HepG2 (cell line): Measurements from ENCODE around the gene FOXG1. TPM values are rescaled to one million over a fixed set of nuclear protein-coding genes. Genes with fewer than 3 reads are reported as not detected.

Experiments
- ATAC-seq: fragments of 200-7000 bp; cut with Tn5 transposase; 3 replicates; pipeline ENCODE4 v1.9.1; 2020; ENCODE audit warnings: mild to moderate bottlenecking, moderate library complexity
- BruUV-seq: library from RNA; stranded (reverse); fragments of 400-500 nt; replicated peaks from 2 replicates; lab custom pipeline; 2021; lab: Mats Ljungman, UMichigan
- CTCF ChIA-PET: fragments of 300-600 bp; formaldehyde crosslinking; extraction: SDS; loops from one replicate; lab custom pipeline; 2021; ENCODE audit warnings: low total read pairs, inconsistent platforms, low intra/inter-chr PET ratio; lab: Yijun Ruan, JAX
- POLR2A ChIA-PET: fragments of 350-600 bp; sonication (Branson Sonifier 250); formaldehyde crosslinking; loops from one replicate; lab custom pipeline; 2020; ENCODE audit warnings: antibody characterized with exemption, inconsistent platforms; lab: Yijun Ruan, JAX
- DNase-seq: peaks from one replicate; pipeline ENCODE4 v3.0.0-alpha.2; 2015; ENCODE audit warnings: low spot score
- FAIRE-seq: peaks from 3 replicates; lab custom pipeline; 2011; peaks lifted over from hg19 to GRCh38; lab: Jason Lieb, UNC
- H2AFZ ChIP-seq: one replicate; pipeline ENCODE4 v1.6.1; 2011; ENCODE audit warnings: low read length, inconsistent platforms
- H3K27ac ChIP-seq: fragments of 300-600 bp; 3 replicates; pipeline ENCODE4 v1.8.0; 2011; ENCODE audit warnings: mixed run types, mild to moderate bottlenecking, mixed read lengths, low read length, inconsistent platforms; ENCODE audit not compliant: insufficient read depth; ENCODE audit errors: extremely low read length
- H3K27me3 ChIP-seq, 2 experiments: fragments of 200-600 bp in 1 of 2; 2 replicates in 1 of 2; 3 replicates in 1 of 2; pipeline versions ENCODE4 v1.6.0 to v1.8.0; 2011; ENCODE audit warnings: low read length in 2 of 2, mild to moderate bottlenecking in 2 of 2, moderate library complexity in 2 of 2, inconsistent platforms in 1 of 2; ENCODE audit not compliant: insufficient read depth in 2 of 2, control insufficient read depth in 1 of 2
- H3K36me3 ChIP-seq, 2 experiments: fragments of 200-600 bp in 1 of 2; replicated peaks in 1 of 2; 2 replicates in 1 of 2; 3 replicates in 1 of 2; pipeline versions ENCODE4 v1.5.1 to v1.8.0; 2011; ENCODE audit warnings: low read length in 2 of 2, inconsistent platforms in 1 of 2; ENCODE audit not compliant: insufficient read depth in 2 of 2, control insufficient read depth in 1 of 2
- H3K4me1 ChIP-seq: 2 replicates; pipeline ENCODE4 v1.5.1; 2012; ENCODE audit warnings: low read length, inconsistent platforms; ENCODE audit not compliant: insufficient read depth
- H3K4me2 ChIP-seq: 2 replicates; pipeline ENCODE4 v1.6.0; 2011; ENCODE audit warnings: low read depth, low read length, inconsistent platforms
- H3K4me3 ChIP-seq, 3 experiments: fragments of 200-600 bp in 1 of 3; sonication (generic), shearing (Covaris generic) in 1 of 3; replicated peaks in 1 of 3; 2 replicates each; pipeline ENCODE4 v1.5.1; 2011 to 2016; ENCODE audit warnings: low read length in 3 of 3, inconsistent platforms in 2 of 3, low read depth in 2 of 3, mild to moderate bottlenecking in 2 of 3, control low read depth in 1 of 3, mixed read lengths in 1 of 3; ENCODE audit not compliant: insufficient read depth in 1 of 3
- H3K79me2 ChIP-seq: one replicate; pipeline ENCODE4 v1.6.1; 2011; ENCODE audit warnings: low read length, inconsistent platforms; ENCODE audit not compliant: insufficient read depth
- H3K9ac ChIP-seq: 2 replicates; pipeline ENCODE4 v1.6.0; 2011; ENCODE audit warnings: mild to moderate bottlenecking, low read depth, low read length, inconsistent platforms; ENCODE audit not compliant: insufficient read depth
- H3K9me3 ChIP-seq: 2 replicates; pipeline ENCODE4 v1.5.1; 2012; ENCODE audit warnings: mild to moderate bottlenecking, low read length
- H4K20me1 ChIP-seq: 2 replicates; pipeline ENCODE4 v1.6.0; 2011; ENCODE audit warnings: inconsistent platforms, mild to moderate bottlenecking, low read length, moderate library complexity; ENCODE audit not compliant: insufficient read depth
- AHR ChIP-seq: IDR thresholded peaks from 2 replicates; pipeline ENCODE4 v1.6.1; 2018; ENCODE audit warnings: missing genetic modification reagents, missing compliant biosample characterization
- ATF1 ChIP-seq: IDR thresholded peaks from 2 replicates; pipeline ENCODE4 v1.6.1; 2016; ENCODE audit warnings: mild to moderate bottlenecking, control low read depth
- CEBPB ChIP-seq: IDR thresholded peaks from 2 replicates; pipeline ENCODE4 v1.6.1; 2011; ENCODE audit warnings: low read depth, low read length, improper control_type of control experiment, borderline replicate concordance
- HNF4A ChIP-seq: sonication (generic); formaldehyde crosslinking; IDR thresholded peaks from 2 replicates; pipeline ENCODE4 v1.4.0; 2020; ENCODE audit warnings: missing genetic modification reagents
- TOPORS ChIP-seq: sonication (generic); formaldehyde crosslinking; IDR thresholded peaks from 2 replicates; pipeline ENCODE4 v1.8.0; 2023; ENCODE audit warnings: mild to moderate bottlenecking, missing genetic modification reagents
- ZMYM4 ChIP-seq: sonication (generic); formaldehyde crosslinking; IDR thresholded peaks from 2 replicates; pipeline ENCODE4 v1.8.1; 2023; ENCODE audit warnings: mild to moderate bottlenecking, missing genetic modification reagents
- ZNF17 ChIP-seq: sonication (generic); formaldehyde crosslinking; IDR thresholded peaks from 2 replicates; pipeline ENCODE4 v1.5.0; 2020; ENCODE audit warnings: mild to moderate bottlenecking, missing genetic modification reagents
- ZNF264 ChIP-seq: sonication (generic); formaldehyde crosslinking; IDR thresholded peaks from 2 replicates; pipeline ENCODE4 v1.4.0; 2020; ENCODE audit warnings: missing genetic modification reagents
- ZNF430 ChIP-seq: sonication (generic); formaldehyde crosslinking; IDR thresholded peaks from 2 replicates; pipeline ENCODE4 v1.9.0; 2021; ENCODE audit warnings: mild to moderate bottlenecking, missing genetic modification reagents
- ZNF75D ChIP-seq: sonication (generic); formaldehyde crosslinking; IDR thresholded peaks from 2 replicates; pipeline ENCODE4 v1.8.1; 2023; ENCODE audit warnings: missing genetic modification reagents, mild to moderate bottlenecking, borderline replicate concordance
- WGBS: methylation state at CpG from one replicate; pipeline ENCODE4 v1.1.6; 2017; ENCODE audit warnings: low lambda C conversion rate; 5-methylcytosine and 5-hydroxymethylcytosine counted together
- in situ Hi-C: cut with HindIII; loops from 2 replicates; pipeline ENCODE4 v1.10.0; 2017; ENCODE audit warnings: low pct_unique_long_range_greater_than_20kb; ENCODE audit not compliant: extremely low pct_ligation_motif_present
- intact Hi-C: fragments of 100-400 bp; cut with micrococcal nuclease; formaldehyde crosslinking; loops from one replicate; pipeline ENCODE4 v1.10.0; 2022; ENCODE audit not compliant: unreplicated experiment
- polyA plus RNA-seq, 8 experiments: library from polyadenylated mRNA; depleted of rRNA in 3 of 8; stranded (reverse) in 7 of 8; unstranded in 1 of 8; fragments of >200 nt; fragmentation: Illumina TruSeq in 4 of 8; extraction: Trizol in 4 of 8; gene quantifications; 2 replicates each; pipeline versions ENCODE4 v1.2.1 to v1.2.3, GENCODE V29; 2011 to 2016; ENCODE audit warnings: low read depth in 4 of 8, missing spikeins in 1 of 8, mixed read lengths in 1 of 8; ENCODE audit not compliant: insufficient read depth in 1 of 8
- total RNA-seq, 5 experiments: library from RNA; depleted of rRNA; stranded (reverse); fragments of >200 nt; fragmentation: Illumina TruSeq; extraction: Trizol; gene quantifications; 2 replicates each; pipeline ENCODE4 v1.2.3, GENCODE V29; 2016; ENCODE audit warnings: low read depth in 1 of 5
- TF ChIP-seq, protein P1 (sequence below), 2 experiments: fragments of 450-650 bp in 1 of 2; sonication (generic) in 1 of 2; formaldehyde crosslinking in 1 of 2; IDR thresholded peaks; 2 replicates each; pipeline versions ENCODE4 v1.6.1 to v1.8.0; 2016 to 2022; ENCODE audit warnings: antibody characterized with exemption in 1 of 2, mild to moderate bottlenecking in 1 of 2, missing genetic modification reagents in 1 of 2
- TF ChIP-seq, protein P2 (sequence below): sonication (generic); formaldehyde crosslinking; conservative IDR thresholded peaks from 2 replicates; pipeline ENCODE4 v1.5.0; 2020; ENCODE audit warnings: missing genetic modification reagents

FOXG1 gene
- total and polyA plus RNA-seq, 2 of the 13 experiments (the other 11 are each of a cell fraction or from before 2014, with no cell fraction given): not detected

DNA sequence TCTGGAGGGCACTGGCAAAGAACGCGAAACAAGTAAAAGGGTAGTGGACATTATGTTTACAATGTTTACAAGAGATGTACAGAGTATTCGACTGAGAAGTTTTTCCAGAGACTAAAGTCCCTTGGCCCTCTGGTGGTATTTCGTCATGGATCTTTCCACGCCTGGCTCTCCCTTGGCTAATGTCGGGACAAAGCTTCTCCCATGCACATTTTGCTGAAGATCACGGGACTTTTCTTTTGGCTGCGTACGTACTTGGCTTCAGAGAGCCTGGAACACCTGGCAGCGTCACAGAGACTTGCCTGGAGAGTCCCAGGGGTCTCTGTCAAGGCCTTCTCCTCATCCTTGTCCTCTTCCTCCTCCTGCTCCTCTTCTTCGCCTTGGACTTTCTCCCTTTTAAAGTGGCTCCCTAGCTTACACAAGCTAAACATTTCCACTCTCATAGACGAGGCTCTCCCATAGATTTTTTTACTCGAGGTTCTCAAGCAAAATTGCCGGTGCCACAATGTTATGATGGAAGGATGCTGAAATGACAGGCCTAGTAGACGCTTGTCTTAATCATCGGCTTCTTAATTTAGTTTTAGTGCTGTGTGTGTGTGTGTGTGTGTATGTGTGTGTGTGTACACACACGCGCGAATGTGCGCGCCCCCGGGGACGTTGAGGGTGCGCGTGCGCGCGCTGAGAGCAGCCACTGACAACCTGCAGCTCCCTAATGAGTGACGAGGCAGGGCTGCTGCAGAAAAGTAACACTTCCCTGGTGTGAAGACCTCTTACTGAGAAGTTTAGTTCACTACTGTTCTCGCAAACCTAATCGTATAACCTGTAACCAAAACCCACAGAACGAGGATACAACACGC is 4.9 kb upstream of the FOXG1 start:
- no peak overlapping the region for H3K4me3 ChIP-seq
- BruUV-seq: no TSS peak
- in situ Hi-C loops (no loop called here), intact Hi-C loops (no loop called here)
- H2AFZ ChIP-seq: no peak overlapping the region
- H3K4me2 ChIP-seq: peak overlapping the region; percentile 14; the same call in 1 of the 2 replicates
- H3K27me3 ChIP-seq: peaks cover 0 to 65% of the 10 kb centered on the region in 2 experiments; a peak in 3 of 5 replicates
- peaks cover 20% of the 10 kb centered on the region for H3K4me1 ChIP-seq
- FAIRE-seq: no peak
- ChIA-PET CTCF (no interaction called here), POLR2A (no interaction called here)
- ATAC-seq: peak; percentile 50
- no peak for DNase-seq
- no peaks in the 10 kb centered on the region for H3K9me3 ChIP-seq
- H3K79me2 ChIP-seq: no peaks in the 10 kb centered on the region
- H3K36me3 ChIP-seq: no peaks in the 10 kb centered on the region
- no peak overlapping the region for H3K27ac ChIP-seq
- no peak overlapping the region for H3K9ac ChIP-seq
- H4K20me1 ChIP-seq: no peaks in the 10 kb centered on the region
- WGBS: 55% methylated on average over 33 of the region's 33 CpGs
- peak; percentile 39 for TF ChIP-seq HNF4A
- TF ChIP-seq TOPORS (CRISPR knock-in tag): no peak
- TF ChIP-seq ZNF430 (CRISPR knock-in tag): peak; percentile 59; the same call in 1 of the 2 replicates
- TF ChIP-seq AHR (CRISPR knock-in tag): no peak
- peak; percentile 58; the same call in 1 of the 2 replicates for TF ChIP-seq CEBPB
- no peak for TF ChIP-seq ZNF264 (CRISPR knock-in tag)
- TF ChIP-seq ZNF75D (CRISPR knock-in tag): no peak
- TF ChIP-seq ZNF17 (CRISPR knock-in tag): no peak
- TF ChIP-seq, protein P1, sequence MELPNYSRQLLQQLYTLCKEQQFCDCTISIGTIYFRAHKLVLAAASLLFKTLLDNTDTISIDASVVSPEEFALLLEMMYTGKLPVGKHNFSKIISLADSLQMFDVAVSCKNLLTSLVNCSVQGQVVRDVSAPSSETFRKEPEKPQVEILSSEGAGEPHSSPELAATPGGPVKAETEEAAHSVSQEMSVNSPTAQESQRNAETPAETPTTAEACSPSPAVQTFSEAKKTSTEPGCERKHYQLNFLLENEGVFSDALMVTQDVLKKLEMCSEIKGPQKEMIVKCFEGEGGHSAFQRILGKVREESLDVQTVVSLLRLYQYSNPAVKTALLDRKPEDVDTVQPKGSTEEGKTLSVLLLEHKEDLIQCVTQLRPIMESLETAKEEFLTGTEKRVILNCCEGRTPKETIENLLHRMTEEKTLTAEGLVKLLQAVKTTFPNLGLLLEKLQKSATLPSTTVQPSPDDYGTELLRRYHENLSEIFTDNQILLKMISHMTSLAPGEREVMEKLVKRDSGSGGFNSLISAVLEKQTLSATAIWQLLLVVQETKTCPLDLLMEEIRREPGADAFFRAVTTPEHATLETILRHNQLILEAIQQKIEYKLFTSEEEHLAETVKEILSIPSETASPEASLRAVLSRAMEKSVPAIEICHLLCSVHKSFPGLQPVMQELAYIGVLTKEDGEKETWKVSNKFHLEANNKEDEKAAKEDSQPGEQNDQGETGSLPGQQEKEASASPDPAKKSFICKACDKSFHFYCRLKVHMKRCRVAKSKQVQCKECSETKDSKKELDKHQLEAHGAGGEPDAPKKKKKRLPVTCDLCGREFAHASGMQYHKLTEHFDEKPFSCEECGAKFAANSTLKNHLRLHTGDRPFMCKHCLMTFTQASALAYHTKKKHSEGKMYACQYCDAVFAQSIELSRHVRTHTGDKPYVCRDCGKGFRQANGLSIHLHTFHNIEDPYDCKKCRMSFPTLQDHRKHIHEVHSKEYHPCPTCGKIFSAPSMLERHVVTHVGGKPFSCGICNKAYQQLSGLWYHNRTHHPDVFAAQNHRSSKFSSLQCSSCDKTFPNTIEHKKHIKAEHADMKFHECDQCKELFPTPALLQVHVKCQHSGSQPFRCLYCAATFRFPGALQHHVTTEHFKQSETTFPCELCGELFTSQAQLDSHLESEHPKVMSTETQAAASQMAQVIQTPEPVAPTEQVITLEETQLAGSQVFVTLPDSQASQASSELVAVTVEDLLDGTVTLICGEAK (IDR thresholded peaks at IDR 0.05): no peak
- TF ChIP-seq, protein P1 (CRISPR knock-in tag; IDR thresholded peaks at IDR 0.05): 0 out of 2 replicates have a peak, but pooled peaks have one; percentile 29
- no peak for TF ChIP-seq ATF1 (CRISPR knock-in tag)
- TF ChIP-seq, protein P2, sequence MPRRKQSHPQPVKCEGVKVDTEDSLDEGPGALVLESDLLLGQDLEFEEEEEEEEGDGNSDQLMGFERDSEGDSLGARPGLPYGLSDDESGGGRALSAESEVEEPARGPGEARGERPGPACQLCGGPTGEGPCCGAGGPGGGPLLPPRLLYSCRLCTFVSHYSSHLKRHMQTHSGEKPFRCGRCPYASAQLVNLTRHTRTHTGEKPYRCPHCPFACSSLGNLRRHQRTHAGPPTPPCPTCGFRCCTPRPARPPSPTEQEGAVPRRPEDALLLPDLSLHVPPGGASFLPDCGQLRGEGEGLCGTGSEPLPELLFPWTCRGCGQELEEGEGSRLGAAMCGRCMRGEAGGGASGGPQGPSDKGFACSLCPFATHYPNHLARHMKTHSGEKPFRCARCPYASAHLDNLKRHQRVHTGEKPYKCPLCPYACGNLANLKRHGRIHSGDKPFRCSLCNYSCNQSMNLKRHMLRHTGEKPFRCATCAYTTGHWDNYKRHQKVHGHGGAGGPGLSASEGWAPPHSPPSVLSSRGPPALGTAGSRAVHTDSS (CRISPR knock-in tag): no peak
- TF ChIP-seq ZMYM4: 0 out of 2 replicates have a peak, but pooled peaks have one; percentile 21
